LNCAP (cell line): Measurements from ENCODE around the gene EPHB4.

Experiments used
- CTCF ChIP-seq: fragments of 450-650 bp; IDR thresholded peaks from 2 replicates; pipeline ENCODE4 v1.5.1; 2017; ENCODE audit warnings: mild to moderate bottlenecking

Gene EPHB4

GRCh38 chr7:100827330-100828226 lies at the start of gene EPHB4:
TSS of gene EPHB4 (minus strand) at chr7:100827523. CDS start at chr7:100827030, 493 bp downstream.
- TF ChIP-seq CTCF, result peak; percentile 21; the same call in 1 of the 2 replicates

GRCh38 chr7:100875356-100875751 lies 48.0 kb upstream of the EPHB4 start:
- TF ChIP-seq CTCF, result no peak

GRCh38 chr7:100874577-100875355 lies 47.4 kb upstream of the EPHB4 start, which contains the start of gene SRRT:
TSS of gene SRRT (plus strand) at chr7:100875103. CDS start at chr7:100875591, 488 bp downstream.
- TF ChIP-seq CTCF, result no peak

GRCh38 chr7:100874300-100874576 lies 46.9 kb upstream of the EPHB4 start:
- TF ChIP-seq CTCF, result no peak

GRCh38 chr7:100873599-100874299 lies 46.4 kb upstream of the EPHB4 start:
- TF ChIP-seq CTCF, result no peak

GRCh38 chr7:100867776-100868485 lies 40.6 kb upstream of the EPHB4 start:
- no peak for TF ChIP-seq CTCF
